Measurements from ENCODE around the gene TGM1.

DNA sequence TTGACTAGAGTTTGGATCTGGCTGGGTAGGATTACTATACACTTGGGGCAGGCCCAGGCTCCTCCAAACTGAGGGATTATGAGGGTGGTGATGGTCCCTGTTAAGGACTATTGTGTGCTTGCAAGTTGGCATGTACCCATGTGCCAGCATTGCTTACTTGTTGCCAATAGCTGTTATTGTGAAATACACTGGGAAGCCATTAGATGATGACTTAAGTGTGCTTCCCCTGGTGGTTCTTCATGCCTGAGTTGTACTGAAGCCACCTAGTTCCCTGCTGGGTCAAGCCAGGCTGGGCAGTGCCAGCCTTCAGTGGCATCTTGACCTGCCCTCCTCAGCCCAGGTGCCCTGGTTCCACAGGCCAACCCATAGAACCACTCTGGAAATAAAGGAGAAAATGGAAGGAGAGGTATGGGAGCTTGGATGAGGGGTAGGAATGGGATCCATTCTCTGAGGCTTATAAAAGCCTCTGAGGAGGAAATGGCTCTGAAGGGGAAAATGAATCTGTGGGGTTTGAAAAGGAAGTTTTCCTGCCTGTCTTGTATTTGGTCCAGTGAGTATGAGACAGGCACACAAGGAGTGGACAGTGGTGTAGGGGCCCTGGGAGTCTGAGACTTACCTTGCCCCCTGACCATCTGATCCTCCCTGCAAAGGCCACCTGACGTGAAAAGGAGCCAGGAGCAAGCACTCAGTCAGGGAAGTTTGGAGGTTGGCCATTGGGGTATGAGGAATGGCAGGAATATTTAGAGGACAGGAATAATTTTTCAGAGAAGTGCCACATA, 49.0 kb upstream of the TGM1 start:
- TF ChIP-seq POLR2AphosphoS5 (IDR thresholded peaks at IDR 0.05; ENCODE audit: low read depth, low read length) (no peak), TAF1 (IDR thresholded peaks at IDR 0.05; ENCODE audit: low read depth, low read length) (no peak), POU2F2 (IDR thresholded peaks at IDR 0.05; ENCODE audit: low read depth, low read length) (no peak), POLR2A (IDR thresholded peaks at IDR 0.05; ENCODE audit: low read depth, low read length) (no peak)

Measured in GM12891 (cell line).